ENCODE results near the gene CHST15.

DNA sequence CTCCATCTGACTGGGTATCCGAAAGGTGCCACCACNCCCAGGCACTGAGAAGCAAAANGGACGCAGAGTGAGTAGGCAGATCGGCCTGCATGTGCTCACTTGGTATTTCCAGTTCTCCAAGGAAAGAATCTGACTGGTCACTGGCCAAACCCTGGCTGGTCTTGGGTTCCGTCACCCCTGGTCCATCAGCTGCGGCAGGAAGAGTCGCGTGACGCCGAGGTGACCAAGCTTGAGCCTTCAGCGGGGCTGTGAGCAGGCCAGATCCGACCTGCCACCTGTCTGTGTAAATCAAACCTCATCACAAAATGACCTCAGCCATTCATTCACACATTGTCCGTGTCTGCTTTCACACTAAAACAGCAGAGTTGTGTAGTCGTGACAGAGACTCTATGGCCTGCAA lies 28.8 kb upstream of the CHST15 start:
- TF ChIP-seq, protein P1, sequence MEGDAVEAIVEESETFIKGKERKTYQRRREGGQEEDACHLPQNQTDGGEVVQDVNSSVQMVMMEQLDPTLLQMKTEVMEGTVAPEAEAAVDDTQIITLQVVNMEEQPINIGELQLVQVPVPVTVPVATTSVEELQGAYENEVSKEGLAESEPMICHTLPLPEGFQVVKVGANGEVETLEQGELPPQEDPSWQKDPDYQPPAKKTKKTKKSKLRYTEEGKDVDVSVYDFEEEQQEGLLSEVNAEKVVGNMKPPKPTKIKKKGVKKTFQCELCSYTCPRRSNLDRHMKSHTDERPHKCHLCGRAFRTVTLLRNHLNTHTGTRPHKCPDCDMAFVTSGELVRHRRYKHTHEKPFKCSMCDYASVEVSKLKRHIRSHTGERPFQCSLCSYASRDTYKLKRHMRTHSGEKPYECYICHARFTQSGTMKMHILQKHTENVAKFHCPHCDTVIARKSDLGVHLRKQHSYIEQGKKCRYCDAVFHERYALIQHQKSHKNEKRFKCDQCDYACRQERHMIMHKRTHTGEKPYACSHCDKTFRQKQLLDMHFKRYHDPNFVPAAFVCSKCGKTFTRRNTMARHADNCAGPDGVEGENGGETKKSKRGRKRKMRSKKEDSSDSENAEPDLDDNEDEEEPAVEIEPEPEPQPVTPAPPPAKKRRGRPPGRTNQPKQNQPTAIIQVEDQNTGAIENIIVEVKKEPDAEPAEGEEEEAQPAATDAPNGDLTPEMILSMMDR (IDR thresholded peaks at IDR 0.05), result no peak
- TF ChIP-seq POLR2A (IDR thresholded peaks at IDR 0.05), result no peak
